ENCODE measurements around the gene ARRB1.

DNA sequence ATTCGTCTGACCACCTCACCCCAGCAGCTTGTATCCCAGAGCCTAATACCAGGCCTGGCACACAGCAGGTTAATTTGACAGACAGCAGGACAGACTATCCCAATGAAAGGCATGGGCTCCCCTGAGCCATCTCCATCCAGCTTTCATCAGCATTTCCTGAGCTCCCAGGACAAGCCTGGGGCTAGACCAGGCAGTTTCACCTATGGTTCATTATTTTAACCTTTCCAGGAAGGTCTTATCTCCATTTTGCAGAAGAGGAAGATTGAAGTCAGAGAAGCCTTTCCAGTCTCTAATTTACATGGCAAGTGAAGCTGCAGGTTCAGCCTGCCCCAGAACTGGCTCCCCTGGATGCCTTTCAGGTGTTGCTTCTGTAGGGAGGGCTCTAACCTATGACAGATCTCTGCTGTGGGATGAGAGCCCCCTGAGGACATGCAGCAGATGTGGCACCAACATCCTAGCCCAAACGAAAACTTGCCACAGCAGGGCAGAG lies 17.0 kb downstream of the ARRB1 start:
- TF ChIP-seq POLR2A (IDR thresholded peaks at IDR 0.05) (no peak), CTCF (IDR thresholded peaks at IDR 0.05) (no peak)
